ENCODE data around the gene B4GALT6.

Gene B4GALT6

GRCh38 chr18:31630549-31630948 is 53.8 kb downstream of the B4GALT6 start:
- no peak for DNase-seq

GRCh38 chr18:31626409-31626808 is 58.0 kb downstream of the B4GALT6 start:
- DNase-seq, result no peak

GRCh38 chr18:31624892-31625640 is 59.3 kb downstream of the B4GALT6 start:
- DNase-seq, result no peak

- DNase-seq, result no peak
Observed at GRCh38 chr18:31619291-31619690, 65.1 kb downstream of the B4GALT6 start.

- no peak for DNase-seq
Observed at GRCh38 chr18:31618801-31619200, 65.6 kb downstream of the B4GALT6 start.

GRCh38 chr18:31617031-31617717 is 67.2 kb downstream of the B4GALT6 start:
- no peak for DNase-seq

GRCh38 chr18:31616586-31616985 is 67.8 kb downstream of the B4GALT6 start:
- no peak for DNase-seq

GRCh38 chr18:31614044-31614443 is 70.3 kb downstream of the B4GALT6 start:
- DNase-seq, result no peak

GRCh38 chr18:31612124-31612523 is 72.3 kb downstream of the B4GALT6 start:
- no peak for DNase-seq

- DNase-seq, result no peak
Observed at GRCh38 chr18:31611511-31611910, 72.9 kb downstream of the B4GALT6 start.

GRCh38 chr18:31610286-31611205 is 73.8 kb downstream of the B4GALT6 start:
- peak; percentile 11 for DNase-seq

GRCh38 chr18:31609886-31610285 is 74.5 kb downstream of the B4GALT6 start:
- no peak for DNase-seq

- DNase-seq, result no peak
Observed at GRCh38 chr18:31607384-31607783, 77.0 kb downstream of the B4GALT6 start.

- no peak for DNase-seq
Observed at GRCh38 chr18:31606265-31606664, 78.1 kb downstream of the B4GALT6 start.

- DNase-seq, result no peak
Observed at GRCh38 chr18:31603315-31603714, 81.1 kb downstream of the B4GALT6 start.

GRCh38 chr18:31598021-31598805 is 86.2 kb downstream of the B4GALT6 start:
- DNase-seq, result no peak

- no peak for DNase-seq
Observed at GRCh38 chr18:31596081-31596872, 88.1 kb downstream of the B4GALT6 start.

- no peak for DNase-seq
Observed at GRCh38 chr18:31595121-31595771, 89.1 kb downstream of the B4GALT6 start.

GRCh38 chr18:31592506-31593157 is 91.7 kb downstream of the B4GALT6 start:
- no peak for DNase-seq

- DNase-seq, result no peak
Observed at GRCh38 chr18:31591628-31592027, 92.8 kb downstream of the B4GALT6 start, which contains the start of gene TTR. TSS of gene TTR (plus strand) at chr18:31591877. CDS start at chr18:31591903, 26 bp downstream.

Measured in 8988T (cell line).